Measurements from ENCODE around the gene JPT2.
"Not testable (repeated sequence)": the region's sequence is repeated elsewhere in the genome, so short reads cannot be mapped to it uniquely, and the experiment has no call there.

The JPT2 gene

GRCh38 chr16:1673424-1674151, 4.5 kb upstream of the JPT2 start:
- no peak for DNase-seq (ENCODE audit: extremely low read depth in 1 of 2, low read depth in 1 of 2)

GRCh38 chr16:1674306-1674705, 3.8 kb upstream of the JPT2 start:
- no peak for DNase-seq (ENCODE audit: extremely low read depth in 1 of 2, low read depth in 1 of 2)

DNA sequence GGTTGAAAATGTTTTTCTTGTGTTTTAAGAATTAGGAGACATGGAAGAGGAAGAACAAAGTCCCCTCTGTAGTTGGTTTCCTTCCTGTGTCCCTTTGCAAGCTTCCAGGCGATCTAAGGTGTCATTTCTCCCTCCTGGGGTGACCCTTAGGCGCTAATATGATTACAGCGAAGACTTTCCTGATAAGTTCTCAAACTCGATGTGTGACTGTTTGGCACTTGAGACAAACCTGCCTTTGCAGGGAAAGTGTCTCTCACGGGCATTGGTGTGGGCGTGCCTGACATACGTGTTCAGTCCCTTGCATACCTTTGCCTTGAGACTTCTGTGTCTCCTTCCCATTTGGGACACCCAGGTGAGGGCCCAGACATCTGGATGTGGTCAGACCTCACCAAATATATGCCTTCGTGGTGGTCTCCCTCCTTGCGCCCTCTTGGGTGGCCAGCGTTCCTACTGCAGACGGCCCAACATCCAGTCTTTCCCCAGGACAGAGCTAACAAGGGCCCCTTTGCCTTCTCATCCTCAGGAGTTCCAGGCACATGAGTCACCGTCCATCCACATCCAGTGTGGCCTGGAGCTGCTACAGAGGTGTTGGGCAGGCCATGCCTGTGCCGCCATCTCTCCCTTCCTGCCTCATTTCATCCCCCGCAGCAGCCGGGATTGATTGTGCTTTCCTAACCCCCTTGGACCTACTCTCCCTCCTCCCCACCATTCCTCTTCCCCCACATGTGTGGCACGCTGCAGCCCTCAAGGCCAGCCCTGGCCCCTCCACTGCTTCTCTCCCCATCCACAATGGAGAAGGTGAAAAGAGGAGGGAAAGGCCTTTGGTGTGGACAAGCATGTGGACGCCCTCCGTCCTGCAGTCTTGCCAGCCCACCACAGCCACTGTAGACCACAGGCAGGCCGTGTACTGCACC, 3.1 kb upstream of the JPT2 start:
- DNase-seq (ENCODE audit: extremely low read depth in 1 of 2, low read depth in 1 of 2) = no peak

DNA sequence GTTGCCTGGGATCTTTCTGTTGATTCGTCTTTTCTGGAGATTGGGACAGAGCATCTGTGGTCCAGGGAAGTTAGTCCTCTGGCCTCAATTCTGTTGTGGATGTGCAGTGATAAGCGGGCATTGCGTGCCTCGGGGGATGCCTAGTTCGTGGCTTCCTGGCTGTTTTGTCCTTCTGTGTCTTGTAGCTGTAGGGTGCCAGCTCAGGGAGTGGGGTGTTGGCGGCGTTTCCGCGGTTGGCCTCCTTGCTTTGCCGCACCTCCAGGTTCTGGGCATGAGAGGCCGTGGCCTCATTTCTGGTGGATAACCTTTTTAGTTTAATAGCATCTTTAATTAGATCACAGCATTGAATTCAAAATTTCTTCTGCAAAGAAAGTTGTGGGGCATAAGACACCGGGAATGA, 1.4 kb upstream of the JPT2 start:
- no peak for DNase-seq (ENCODE audit: extremely low read depth in 1 of 2, low read depth in 1 of 2)

- DNase-seq (ENCODE audit: extremely low read depth in 1 of 2, low read depth in 1 of 2) = no peak
Measured at GRCh38 chr16:1677339-1677738, 740 bp upstream of the JPT2 start.

- peak in 1 of 2 donors; percentile 36 for DNase-seq (ENCODE audit: extremely low read depth in 1 of 2, low read depth in 1 of 2)
Measured at GRCh38 chr16:1678500-1679098, 520 bp downstream of the JPT2 start.

DNA sequence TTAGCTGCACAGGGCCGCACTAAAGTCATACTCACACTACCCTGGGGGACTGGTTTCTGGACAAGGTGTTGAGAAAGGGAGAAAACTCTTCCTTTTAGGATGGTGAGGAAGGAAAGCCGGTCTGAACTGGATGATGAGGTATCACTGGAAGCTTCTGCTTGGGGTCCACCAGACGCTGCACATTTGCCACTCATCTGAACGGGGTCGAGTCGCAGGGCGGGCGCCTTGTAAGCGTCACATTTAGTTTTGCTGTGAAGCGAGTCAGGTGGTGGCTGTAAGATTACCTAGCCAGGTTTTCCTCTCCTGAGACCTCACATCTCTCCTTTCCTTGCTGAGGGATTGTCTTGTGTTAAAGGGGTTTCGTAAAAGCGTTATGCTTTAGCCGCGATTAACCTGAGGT, 2.3 kb downstream of the JPT2 start:
- DNase-seq (ENCODE audit: extremely low read depth in 1 of 2, low read depth in 1 of 2) = no peak

DNA sequence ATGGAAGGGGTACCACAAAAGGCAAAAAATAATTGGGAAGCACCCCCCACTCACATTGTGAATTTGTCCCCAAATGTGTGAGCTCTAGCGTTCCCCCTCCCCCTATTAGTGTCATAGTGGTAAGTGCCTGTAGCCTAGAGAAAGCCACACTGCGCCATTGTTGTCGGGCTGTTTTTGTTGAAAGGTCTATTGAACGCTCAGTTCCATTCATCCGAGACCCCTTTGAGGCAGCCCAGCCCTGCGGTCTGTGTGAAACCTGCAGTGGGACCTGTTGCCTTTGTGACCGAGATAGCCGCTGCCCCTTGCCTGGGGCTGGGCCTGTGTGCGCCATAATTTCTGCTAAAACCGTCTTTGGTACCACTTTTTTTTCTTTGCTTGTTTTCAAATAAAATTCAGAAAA, 3.0 kb downstream of the JPT2 start:
- DNase-seq (ENCODE audit: extremely low read depth in 1 of 2, low read depth in 1 of 2) = no peak

GRCh38 chr16:1687427-1688316, 9.6 kb downstream of the JPT2 start:
- no peak for DNase-seq (ENCODE audit: extremely low read depth in 1 of 2, low read depth in 1 of 2)

DNA sequence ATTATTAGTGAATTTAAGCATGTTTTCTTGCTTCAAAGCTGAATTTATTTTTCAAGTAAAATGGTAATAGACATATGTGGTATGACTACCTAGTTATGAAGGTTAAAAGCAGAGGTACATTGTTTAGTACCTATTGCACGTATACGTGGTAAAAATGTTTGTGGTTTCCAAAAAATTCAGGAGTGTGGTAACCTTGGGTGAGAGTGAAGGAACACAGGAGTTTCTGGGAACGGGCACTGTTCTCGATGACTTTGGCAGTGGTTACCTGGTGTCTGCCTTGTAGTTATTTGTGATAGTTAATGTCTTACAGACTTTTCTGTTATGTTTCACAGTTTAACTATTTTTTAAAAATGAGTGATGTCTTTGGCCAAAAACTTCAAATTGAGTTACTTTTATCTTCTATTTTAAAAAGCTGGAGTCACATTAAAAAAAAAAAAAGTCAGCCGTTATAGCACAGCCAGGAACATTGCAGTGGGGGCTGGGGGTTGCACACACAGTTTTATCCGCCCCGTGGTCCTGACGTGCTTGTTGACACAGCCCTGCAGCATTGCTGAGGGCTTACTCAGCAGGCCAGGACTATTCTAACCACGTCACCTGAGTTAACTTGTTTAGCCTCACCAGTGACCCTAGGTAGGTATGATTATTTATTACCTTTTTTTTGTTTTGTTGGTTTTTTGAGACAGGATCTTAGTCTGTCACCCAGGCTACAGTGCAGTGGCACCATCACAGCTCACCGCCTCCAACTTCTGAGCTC, 10.9 kb downstream of the JPT2 start:
- DNase-seq (ENCODE audit: extremely low read depth in 1 of 2, low read depth in 1 of 2) = no peak

GRCh38 chr16:1689853-1690252, 11.8 kb downstream of the JPT2 start:
- no peak for DNase-seq (ENCODE audit: extremely low read depth in 1 of 2, low read depth in 1 of 2)

DNA sequence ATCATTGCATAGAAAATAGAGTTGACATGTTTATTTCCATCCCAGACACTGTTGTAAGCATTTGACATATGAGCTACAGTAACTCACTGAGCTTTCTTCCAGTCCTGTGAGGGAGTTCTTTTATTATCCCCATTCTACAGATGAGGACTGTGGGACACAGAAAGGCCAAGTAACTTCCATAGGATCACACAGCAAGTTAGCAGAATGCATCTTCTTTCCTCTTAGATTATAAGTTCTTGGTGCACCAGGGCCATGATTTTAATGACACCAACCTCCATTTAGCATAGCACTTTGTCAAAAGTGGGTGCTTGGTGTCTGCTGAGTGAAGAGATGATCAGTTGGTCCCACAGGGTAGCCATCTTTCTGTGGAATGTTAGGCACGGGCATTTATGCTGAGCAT, 12.7 kb downstream of the JPT2 start:
- no peak for DNase-seq (ENCODE audit: extremely low read depth in 1 of 2, low read depth in 1 of 2)

GRCh38 chr16:1691276-1691675, 13.2 kb downstream of the JPT2 start:
- no peak for DNase-seq (ENCODE audit: extremely low read depth in 1 of 2, low read depth in 1 of 2)

GRCh38 chr16:1691956-1692355, 13.9 kb downstream of the JPT2 start:
- DNase-seq (ENCODE audit: extremely low read depth in 1 of 2, low read depth in 1 of 2) = no peak

- DNase-seq (ENCODE audit: extremely low read depth in 1 of 2, low read depth in 1 of 2) = no peak
Measured at GRCh38 chr16:1696863-1697262, 18.8 kb downstream of the JPT2 start.

DNA sequence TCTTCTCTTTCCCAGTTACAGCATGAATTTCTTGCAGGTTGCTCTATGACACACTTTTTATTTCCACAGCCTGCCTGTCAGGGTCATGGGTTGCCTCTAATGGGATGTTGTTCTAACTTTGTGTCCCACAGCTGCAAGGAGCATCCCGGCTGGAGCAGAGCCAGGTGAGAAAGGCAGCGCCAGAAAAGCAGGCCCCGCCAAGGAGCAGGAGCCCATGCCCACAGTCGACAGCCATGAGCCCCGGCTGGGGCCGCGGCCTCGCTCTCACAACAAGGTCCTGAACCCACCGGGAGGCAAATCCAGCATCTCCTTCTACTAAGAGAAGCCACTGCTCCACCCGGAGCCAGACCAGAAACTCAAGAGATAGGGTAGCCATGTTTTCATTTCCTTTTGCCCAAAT, 20.6 kb downstream of the JPT2 start:
- DNase-seq (ENCODE audit: extremely low read depth in 1 of 2, low read depth in 1 of 2) = no peak

- no peak for DNase-seq (ENCODE audit: extremely low read depth in 1 of 2, low read depth in 1 of 2)
Measured at GRCh38 chr16:1700246-1700645, 22.2 kb downstream of the JPT2 start.

DNA sequence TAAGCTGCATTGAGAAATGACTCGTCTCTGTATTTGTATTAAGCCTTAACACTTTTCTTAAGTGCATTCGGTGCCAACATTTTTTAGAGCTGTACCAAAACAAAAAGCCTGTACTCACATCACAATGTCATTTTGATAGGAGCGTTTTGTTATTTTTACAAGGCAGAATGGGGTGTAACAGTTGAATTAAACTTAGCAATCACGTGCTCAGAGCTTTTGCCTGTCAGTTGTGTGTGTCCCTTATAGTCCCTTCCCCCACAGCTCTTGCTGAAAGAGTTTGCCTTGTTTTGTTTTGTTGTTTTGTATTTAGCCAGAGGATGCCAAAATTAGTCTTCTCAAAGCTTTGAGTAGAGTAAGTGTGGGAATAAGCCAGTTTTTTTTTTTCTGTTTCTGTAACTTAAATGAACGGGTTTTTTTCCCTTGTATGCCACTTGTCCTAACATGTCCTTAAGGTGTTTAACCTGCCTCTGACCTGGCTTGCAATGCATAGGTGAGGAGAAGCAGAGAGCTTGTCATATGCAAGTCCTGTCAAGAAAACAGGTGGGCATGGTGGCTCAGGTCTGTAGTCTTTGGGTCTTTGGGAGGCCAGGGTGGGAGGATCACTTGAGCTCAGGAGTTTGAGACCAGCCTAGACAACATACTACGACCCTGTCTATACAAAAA, 23.3 kb downstream of the JPT2 start:
- DNase-seq (ENCODE audit: extremely low read depth in 1 of 2, low read depth in 1 of 2) = no peak

- not testable (repeated sequence) for DNase-seq (ENCODE audit: extremely low read depth in 1 of 2, low read depth in 1 of 2)
Measured at GRCh38 chr16:1705324-1705687, 27.2 kb downstream of the JPT2 start.
